HG03521 (cell line): Measurements from ENCODE around the gene ENG.
"Not testable (repeated sequence)": the region's sequence is repeated elsewhere in the genome, so short reads cannot be mapped to it uniquely, and the experiment has no call there.

Experiments
- ATAC-seq: cut with Tn5 transposase; IDR thresholded peaks from one replicate; pipeline ENCODE4 v1.9.1; 2021; ENCODE audit warnings: mild to moderate bottlenecking, moderate library complexity; ENCODE audit not compliant: unreplicated experiment

ENG gene

GRCh38 chr9:127796225-127796813 is 58.1 kb downstream of the ENG start:
- ATAC-seq = no peak

- ATAC-seq = no peak
These were observed 60.3 kb downstream of the ENG start for GRCh38 chr9:127794001-127794791.

GRCh38 chr9:127793093-127793708 is 61.3 kb downstream of the ENG start:
- ATAC-seq = no peak

- no peak for ATAC-seq
These were observed 61.9 kb downstream of the ENG start for GRCh38 chr9:127792417-127793031.

- ATAC-seq = no peak
These were observed 63.4 kb downstream of the ENG start for GRCh38 chr9:127791085-127791484.

- no peak for ATAC-seq
These were observed 64.2 kb downstream of the ENG start for GRCh38 chr9:127790094-127790855.

GRCh38 chr9:127789179-127789578 is 65.3 kb downstream of the ENG start:
- no peak for ATAC-seq

GRCh38 chr9:127788337-127789011 is 66.0 kb downstream of the ENG start:
- ATAC-seq = no peak

- ATAC-seq = no peak
These were observed 67.7 kb downstream of the ENG start for GRCh38 chr9:127786773-127787104.

GRCh38 chr9:127785933-127786772 is 68.3 kb downstream of the ENG start, which contains the start of gene CDK9:
Gene CDK9, plus strand, starts transcription at chr9:127786034. Its CDS starts 115 bp downstream, at chr9:127786149.
- peak; percentile 59 for ATAC-seq

- peak; percentile 43 for ATAC-seq
These were observed 69.2 kb downstream of the ENG start for GRCh38 chr9:127785023-127785932.

- no peak for ATAC-seq
These were observed 71.1 kb downstream of the ENG start for GRCh38 chr9:127783111-127784008.

- ATAC-seq = no peak
These were observed 72.7 kb downstream of the ENG start for GRCh38 chr9:127781806-127782205.

GRCh38 chr9:127780909-127781308 is 73.5 kb downstream of the ENG start:
- ATAC-seq = not testable (repeated sequence)

GRCh38 chr9:127780126-127780885 is 74.2 kb downstream of the ENG start:
- no peak for ATAC-seq

- no peak for ATAC-seq
These were observed 75.1 kb downstream of the ENG start for GRCh38 chr9:127779136-127779981.
